Small intestine (tissue), 7 donors: ENCODE measurements around the gene TAOK2. TPM values are rescaled to one million over a fixed set of nuclear protein-coding genes. Genes with fewer than 3 reads are reported as not detected.

Source experiments
- DNase-seq, 2 donors: peaks; one replicate each; pipeline versions ENCODE4 v3.0.0 to v3.0.0-alpha.2; 2013
- FAIRE-seq: peaks from 2 replicates; lab custom pipeline; 2012; peaks lifted over from hg19 to GRCh38; lab: Jason Lieb, UNC
- H3K27ac ChIP-seq, 3 donors: one replicate each; pipeline ENCODE4 v1.5.1; 2013; ENCODE audit warnings: low read length in 2 of 3, mild to moderate bottlenecking in 2 of 3, control low read depth in 1 of 3, inconsistent platforms in 1 of 3, low read depth in 1 of 3, moderate library complexity in 1 of 3
- H3K27me3 ChIP-seq, 3 donors: one replicate each; pipeline ENCODE4 v1.6.1; 2013; ENCODE audit warnings: low read length in 3 of 3, inconsistent platforms in 1 of 3; ENCODE audit not compliant: control insufficient read depth in 3 of 3, insufficient read depth in 3 of 3
- H3K36me3 ChIP-seq, 3 donors: one replicate each; pipeline ENCODE4 v1.6.1; 2013; ENCODE audit warnings: low read length in 3 of 3, inconsistent platforms in 1 of 3, low read depth in 1 of 3, mild to moderate bottlenecking in 1 of 3, moderate library complexity in 1 of 3; ENCODE audit not compliant: control insufficient read depth in 3 of 3, insufficient read depth in 2 of 3
- H3K4me1 ChIP-seq, 3 donors: one replicate each; pipeline ENCODE4 v1.6.1; 2013; ENCODE audit warnings: low read length in 2 of 3, inconsistent platforms in 1 of 3, low read depth in 1 of 3, mild to moderate bottlenecking in 1 of 3, moderate library complexity in 1 of 3; ENCODE audit not compliant: control insufficient read depth in 3 of 3, insufficient read depth in 2 of 3
- H3K4me3 ChIP-seq, 3 donors: one replicate each; pipeline ENCODE4 v1.5.1; 2013; ENCODE audit warnings: low read length in 3 of 3, control low read depth in 1 of 3, inconsistent platforms in 1 of 3, low read depth in 1 of 3, mild to moderate bottlenecking in 1 of 3, moderate library complexity in 1 of 3
- H3K9me3 ChIP-seq, 2 donors: one replicate each; pipeline ENCODE4 v1.6.1; 2013; ENCODE audit warnings: low read depth in 1 of 2, low read length in 1 of 2; ENCODE audit not compliant: control insufficient read depth in 2 of 2, insufficient read depth in 1 of 2
- WGBS, 3 donors: extraction: QIAGEN DNeasy Blood & Tissue Kit; methylation state at CpG; one replicate each; pipeline ENCODE4 v1.1.7; 2013; 5-methylcytosine and 5-hydroxymethylcytosine counted together
- polyA plus RNA-seq, 4 donors: library from polyadenylated mRNA; stranded (reverse) in 3 of 4; unstranded in 1 of 4; fragments of 200-250 nt in 3 of 4; fragments of 120-200 nt in 1 of 4; gene quantifications; one replicate each; pipeline versions ENCODE4 v1.2.1 to v1.2.3, GENCODE V29; 2013
- donor health status: healthy with polysubstance abuse.
- donor health status: control.
- donor health status: control.
- donor health status: Bipolar disorder and iron deficiency.
- donor health status: healthy.

The TAOK2 gene
- polyA plus RNA-seq, 4 donors, result 21.6 to 36.7 (median 29.0) TPM

DNA sequence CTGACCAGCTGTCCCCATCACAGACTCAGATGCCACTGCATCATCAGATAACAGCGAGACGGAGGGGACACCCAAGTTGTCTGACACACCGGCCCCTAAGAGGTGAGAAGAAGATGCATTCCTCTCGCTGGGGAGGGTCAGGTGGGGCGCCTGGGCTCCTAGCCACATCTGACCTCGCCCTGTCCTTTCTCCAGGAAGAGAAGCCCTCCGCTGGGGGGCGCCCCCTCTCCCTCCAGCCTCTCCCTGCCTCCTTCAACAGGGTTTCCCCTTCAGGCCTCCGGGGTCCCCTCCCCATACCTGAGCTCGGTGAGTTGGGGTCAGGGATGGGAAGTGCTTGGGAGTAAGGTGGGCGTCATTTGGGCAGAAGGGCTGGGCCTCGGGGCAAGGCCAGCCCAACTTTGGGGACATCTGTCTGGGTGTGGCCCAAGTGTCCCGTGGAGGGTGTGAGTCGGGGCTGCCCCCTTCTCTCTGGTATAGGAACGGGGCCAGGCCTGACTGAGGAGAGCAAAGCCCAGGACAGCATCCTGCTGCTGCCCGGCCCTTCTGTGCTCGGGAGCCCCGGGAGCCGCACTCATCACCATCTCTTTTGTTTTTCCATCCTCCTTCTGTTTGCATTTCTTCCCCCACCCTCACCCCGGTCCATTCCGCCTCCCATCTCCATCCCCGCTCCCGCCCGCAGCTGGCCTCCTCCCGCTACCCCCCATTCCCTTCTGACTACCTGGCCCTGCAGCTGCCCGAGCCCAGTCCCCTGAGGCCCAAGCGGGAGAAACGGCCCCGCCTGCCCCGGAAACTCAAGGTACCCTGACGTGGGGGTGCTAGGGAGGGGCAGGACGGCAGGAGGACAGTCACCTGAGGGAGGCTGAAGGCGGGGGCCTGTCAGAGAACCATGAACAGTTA lies 27.3 kb downstream of the TAOK2 start:
- H3K4me1 ChIP-seq, result peaks cover 2 to 11% (median 4%) of the 10 kb centered on the region in 3 donors
- DNase-seq, result no peak
- FAIRE-seq, result no peak
- H3K36me3 ChIP-seq, result peaks cover 0 to 71% (median 4%) of the 10 kb centered on the region in 3 donors
- H3K4me3 ChIP-seq, result no peak overlapping the region
- no peaks in the 10 kb centered on the region for H3K27me3 ChIP-seq
- H3K27ac ChIP-seq, result no peak overlapping the region
- 85 to 88% (median 87%) methylated on average over 30 to 33 of the region's 33 CpGs for WGBS, 3 donors
- H3K9me3 ChIP-seq, result no peaks in the 10 kb centered on the region

DNA sequence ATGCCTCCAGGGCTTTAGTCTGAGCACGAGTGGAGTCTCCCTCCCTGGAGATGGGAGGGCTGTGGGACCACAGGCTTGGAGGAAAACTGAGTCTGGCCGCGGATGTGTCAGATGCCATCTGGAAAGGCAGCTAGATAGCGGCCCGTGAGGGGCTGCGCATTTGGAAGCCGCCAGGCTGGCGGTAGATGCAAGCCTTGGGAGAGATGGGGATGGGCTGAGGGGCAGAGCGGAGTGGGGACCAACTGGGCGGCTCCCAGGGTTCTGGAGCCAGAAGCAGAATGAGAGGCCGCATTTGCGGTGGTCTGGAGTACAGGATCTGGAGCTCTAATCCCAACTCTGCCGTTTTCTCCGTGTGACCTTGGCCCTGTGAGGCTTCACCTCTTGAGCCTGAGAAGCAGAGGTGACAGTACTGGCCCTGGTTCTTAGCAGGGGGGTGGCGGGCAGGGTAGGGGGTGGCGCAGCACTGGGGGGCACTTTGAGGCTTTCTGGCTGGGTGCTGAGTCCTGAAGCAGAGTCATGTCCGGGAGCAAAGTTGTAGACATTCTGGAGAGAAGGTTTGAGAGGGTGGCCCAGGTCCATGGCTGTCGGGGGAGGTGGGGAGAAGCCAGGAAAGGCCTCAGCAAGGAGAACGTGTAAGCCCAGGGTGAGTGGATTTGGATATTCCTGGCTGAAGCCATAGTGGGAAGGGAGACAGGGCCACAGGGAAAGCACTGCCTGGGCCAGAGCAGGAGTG lies 29.1 kb downstream of the TAOK2 start:
- H3K27me3 ChIP-seq, result no peaks in the 10 kb centered on the region
- DNase-seq, result no peak
- peaks cover 0 to 3% (median 0%) of the 10 kb centered on the region in 3 donors for H3K4me1 ChIP-seq
- no peaks in the 10 kb centered on the region for H3K9me3 ChIP-seq
- WGBS, 3 donors, result 88 to 91% (median 89%) methylated on average over 19 of the region's 19 CpGs
- no peak overlapping the region for H3K27ac ChIP-seq
- FAIRE-seq, result no peak
- H3K4me3 ChIP-seq, result no peak overlapping the region
- peaks cover 0 to 76% (median 4%) of the 10 kb centered on the region in 3 donors for H3K36me3 ChIP-seq

DNA sequence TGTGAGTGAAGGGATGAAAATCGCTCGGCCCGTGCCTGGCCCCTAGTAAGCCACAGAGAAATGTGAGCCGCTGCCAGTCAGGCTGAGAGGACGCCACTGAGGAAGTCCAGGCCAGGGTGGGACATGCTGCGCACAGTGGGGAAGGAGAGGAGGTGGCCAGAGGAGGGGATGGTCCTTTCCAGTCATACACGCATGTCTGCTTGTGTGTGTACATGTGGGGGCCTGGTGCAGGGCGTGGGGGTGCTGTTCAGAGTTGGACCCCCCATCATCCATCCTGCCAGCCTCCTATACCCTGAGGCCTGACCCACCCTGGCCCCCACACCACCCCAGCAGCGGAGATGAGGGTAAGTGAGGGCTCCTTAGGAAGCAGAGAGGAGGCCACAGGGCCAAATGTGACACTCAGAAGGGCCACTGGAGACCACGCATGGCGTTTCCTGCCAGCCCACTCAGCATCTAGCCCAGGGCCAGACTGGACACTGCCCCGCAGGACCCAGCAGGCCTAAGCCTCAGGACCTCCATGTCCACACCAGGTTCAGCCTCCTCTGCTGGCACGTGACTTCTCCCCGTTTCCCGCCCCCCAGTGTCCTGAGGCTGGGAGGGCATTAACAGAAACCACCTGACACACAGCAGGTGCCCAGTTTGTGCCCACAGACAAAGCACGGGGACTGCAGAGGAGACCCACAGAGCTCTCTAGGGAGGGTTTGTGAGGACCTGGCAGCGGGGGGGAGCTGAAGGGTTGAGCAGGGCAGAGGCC lies 30.2 kb downstream of the TAOK2 start:
- peaks cover 0 to 73% (median 4%) of the 10 kb centered on the region in 3 donors for H3K36me3 ChIP-seq
- no peaks in the 10 kb centered on the region for H3K27me3 ChIP-seq
- no peak overlapping the region for H3K27ac ChIP-seq
- no peak overlapping the region for H3K4me3 ChIP-seq
- peaks cover 0 to 3% (median 0%) of the 10 kb centered on the region in 3 donors for H3K4me1 ChIP-seq
- 78 to 87% (median 85%) methylated on average over 15 to 17 of the region's 17 CpGs for WGBS, 3 donors
- no peaks in the 10 kb centered on the region for H3K9me3 ChIP-seq
- FAIRE-seq (no peak), DNase-seq (no peak)

DNA sequence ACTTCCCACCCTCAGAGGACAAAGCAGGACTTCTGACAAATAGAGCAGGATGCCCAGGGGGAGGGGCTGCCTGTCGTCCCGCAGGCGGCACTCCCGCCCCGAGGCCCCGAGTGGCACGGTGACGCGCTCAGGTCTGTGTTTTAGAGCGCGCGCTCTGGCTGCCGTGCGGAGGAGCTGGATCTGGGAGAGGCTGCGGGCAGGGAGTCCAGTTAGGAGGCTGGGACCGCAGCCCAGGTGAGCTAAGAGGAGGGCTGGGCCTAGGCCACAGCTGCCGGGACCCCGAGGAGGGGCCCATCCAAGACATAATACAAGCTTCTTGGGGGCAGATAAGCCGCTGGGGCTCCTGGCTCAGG lies 30.7 kb downstream of the TAOK2 start:
- 30 to 70% (median 31%) methylated on average over 18 to 19 of the region's 19 CpGs for WGBS, 3 donors
- no peak overlapping the region for H3K27ac ChIP-seq
- H3K9me3 ChIP-seq, result no peaks in the 10 kb centered on the region
- peaks cover 0 to 4% (median 4%) of the 10 kb centered on the region in 3 donors for H3K27me3 ChIP-seq
- FAIRE-seq (no peak), DNase-seq (no peak)
- H3K36me3 ChIP-seq, result peaks cover 0 to 69% (median 4%) of the 10 kb centered on the region in 3 donors
- H3K4me1 ChIP-seq, result peaks cover 0 to 7% (median 0%) of the 10 kb centered on the region in 3 donors
- H3K4me3 ChIP-seq, result no peak overlapping the region

DNA sequence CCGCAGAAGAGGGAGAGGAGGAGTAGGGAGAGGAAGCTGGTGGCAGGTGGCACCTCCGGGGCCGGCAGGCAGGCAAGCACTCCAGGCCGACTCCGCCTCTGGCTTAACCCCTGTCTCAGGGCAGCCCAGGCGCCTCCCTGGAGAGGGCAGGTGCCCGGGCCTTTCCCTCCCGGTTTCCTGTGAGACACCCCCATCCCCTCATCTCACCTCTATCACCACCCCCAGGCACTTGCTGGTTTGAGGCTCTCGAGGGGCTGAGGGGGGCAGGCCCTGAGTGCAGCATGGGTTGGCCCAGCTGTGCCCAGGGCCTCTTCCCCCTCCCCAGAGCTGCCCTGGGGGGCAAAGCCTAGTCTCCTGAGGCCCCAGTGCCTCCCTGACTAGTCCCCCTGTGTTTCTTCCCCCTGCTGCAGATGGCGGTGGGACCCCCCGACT lies 31.2 kb downstream of the TAOK2 start:
- WGBS, 3 donors, result 16 to 43% (median 21%) methylated on average over 7 to 11 of the region's 11 CpGs
- H3K27me3 ChIP-seq, result peaks cover 0 to 8% (median 4%) of the 10 kb centered on the region in 3 donors
- H3K36me3 ChIP-seq, result peaks cover 0 to 66% (median 4%) of the 10 kb centered on the region in 3 donors
- H3K9me3 ChIP-seq, result no peaks in the 10 kb centered on the region
- DNase-seq (peak in 1 of 2 donors; percentile 20), FAIRE-seq (no peak)
- no peak overlapping the region for H3K4me3 ChIP-seq
- peaks cover 0 to 11% (median 0%) of the 10 kb centered on the region in 3 donors for H3K4me1 ChIP-seq
- H3K27ac ChIP-seq, result no peak overlapping the region

DNA sequence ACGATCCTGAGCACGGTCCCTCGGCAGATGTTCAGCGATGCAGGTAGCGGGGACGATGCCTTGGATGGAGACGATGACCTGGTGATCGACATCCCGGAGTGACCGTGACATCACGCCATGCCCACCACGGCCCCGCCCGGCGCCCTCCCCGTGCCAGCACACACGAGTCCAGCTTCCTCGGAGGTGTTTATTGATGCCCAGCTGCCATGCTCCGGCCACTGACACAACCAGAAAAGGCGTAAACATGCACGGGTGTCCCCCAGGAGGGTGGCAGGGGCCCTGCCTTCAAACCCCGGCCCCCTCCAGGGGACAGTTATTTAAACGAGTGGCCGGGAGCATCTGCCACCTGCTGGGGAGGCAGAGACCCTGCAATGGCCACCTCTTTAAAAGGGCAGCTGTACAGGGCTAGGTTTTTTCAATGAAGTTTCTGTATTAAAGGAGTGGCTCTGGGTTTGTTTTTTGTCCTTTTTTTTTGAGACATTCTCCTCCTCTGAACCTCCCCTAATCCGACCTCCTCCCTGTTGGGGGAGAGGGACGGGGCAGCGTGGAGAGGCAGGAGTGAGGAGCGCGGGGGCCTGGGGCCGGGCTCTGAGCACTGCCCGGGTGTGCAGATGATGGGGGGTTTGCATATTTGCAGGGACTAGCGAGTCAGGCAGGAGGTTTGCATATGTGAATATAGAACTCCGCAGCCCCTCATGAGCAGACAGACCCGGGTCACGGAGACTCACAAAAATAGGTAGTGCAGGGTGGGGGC lies 31.9 kb downstream of the TAOK2 start:
- H3K9me3 ChIP-seq, result no peaks in the 10 kb centered on the region
- peaks cover 0 to 15% (median 10%) of the 10 kb centered on the region in 3 donors for H3K27me3 ChIP-seq
- H3K4me1 ChIP-seq, result peaks cover 0 to 18% (median under 1%) of the 10 kb centered on the region in 3 donors
- H3K4me3 ChIP-seq, result no peak overlapping the region
- no peak overlapping the region for H3K27ac ChIP-seq
- FAIRE-seq, result no peak
- DNase-seq, result peak; percentile 45 to 46
- H3K36me3 ChIP-seq, result peaks cover 0 to 59% (median 4%) of the 10 kb centered on the region in 3 donors
- WGBS, 3 donors, result 43 to 61% (median 55%) methylated on average over 32 to 35 of the region's 35 CpGs

DNA sequence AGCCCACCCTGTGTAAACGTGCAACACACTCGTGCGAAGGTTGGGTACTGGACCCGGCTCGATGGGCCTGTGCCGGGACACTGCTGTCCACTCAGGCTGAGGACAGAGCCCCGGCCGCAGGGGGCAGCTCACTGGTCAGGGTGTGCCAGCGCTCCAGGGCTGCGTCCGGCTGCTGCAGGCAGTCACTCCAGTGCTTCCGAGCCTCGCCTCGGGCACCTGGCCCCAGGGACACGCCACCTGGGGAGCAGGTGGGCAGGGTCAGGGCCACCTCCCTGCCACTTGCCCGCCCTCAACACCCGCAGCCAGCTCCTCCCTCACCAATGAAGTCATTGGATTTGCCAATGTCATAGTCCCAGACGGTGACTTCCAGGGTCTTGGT lies 32.4 kb downstream of the TAOK2 start:
- Histone ChIP-seq H3K4me3 (no peak overlapping the region), H3K27ac (no peak overlapping the region), H3K4me1 (peaks cover 0 to 20% (median 2%) of the 10 kb centered on the region in 3 donors), H3K27me3 (peaks cover 0 to 18% (median 10%) of the 10 kb centered on the region in 3 donors), H3K36me3 (peaks cover 0 to 54% (median 4%) of the 10 kb centered on the region in 3 donors), H3K9me3 (no peaks in the 10 kb centered on the region)
- DNase-seq (no peak), FAIRE-seq (no peak)
- 56 to 82% (median 72%) methylated on average over 12 to 18 of the region's 18 CpGs for WGBS, 3 donors
